KMS-11 (cell line): ENCODE measurements around the gene HES7.
A peak's percentile ranks its signal among the peaks of the same experiment; 100 is the strongest.
"Not testable (repeated sequence)": the region's sequence is repeated elsewhere in the genome, so short reads cannot be mapped to it uniquely, and the experiment has no call there.

ENCODE experiments used
- H2AFZ ChIP-seq: fragments of 200-600 bp; sonication (generic); 2 replicates; pipeline ENCODE4 v1.6.1; 2016; ENCODE audit warnings: antibody characterized with exemption, mixed run types, low read depth
- H3K27ac ChIP-seq: fragments of 200-600 bp; sonication (generic); 2 replicates; pipeline ENCODE4 v1.6.1; 2016; ENCODE audit warnings: mild to moderate bottlenecking, mixed run types
- H3K27me3 ChIP-seq: fragments of 200-600 bp; sonication (generic); 2 replicates; pipeline ENCODE4 v1.6.1; 2017; ENCODE audit warnings: mild to moderate bottlenecking, low read depth, mixed run types, moderate library complexity; ENCODE audit not compliant: insufficient read depth
- H3K36me3 ChIP-seq: fragments of 200-600 bp; sonication (generic); 2 replicates; pipeline ENCODE4 v1.6.1; 2017; ENCODE audit warnings: mild to moderate bottlenecking, mixed run types; ENCODE audit not compliant: insufficient read depth
- H3K4me1 ChIP-seq: fragments of 200-600 bp; sonication (generic); 2 replicates; pipeline ENCODE4 v1.6.1; 2016; ENCODE audit warnings: mild to moderate bottlenecking, low read depth, mixed run types; ENCODE audit not compliant: poor library complexity, severe bottlenecking
- H3K4me2 ChIP-seq: fragments of 200-600 bp; sonication (generic); 2 replicates; pipeline ENCODE4 v1.7.0; 2016; ENCODE audit warnings: mild to moderate bottlenecking, mixed run types
- H3K4me3 ChIP-seq: fragments of 200-600 bp; sonication (generic); IDR thresholded peaks from 2 replicates; pipeline ENCODE4 v1.6.1; 2017; ENCODE audit warnings: low read depth, low read length, mixed read lengths; ENCODE audit not compliant: insufficient read depth
- H3K79me2 ChIP-seq: fragments of 200-600 bp; sonication (generic); 2 replicates; pipeline ENCODE4 v1.6.1; 2016; ENCODE audit warnings: low read depth, mixed run types; ENCODE audit not compliant: insufficient read depth
- H3K9ac ChIP-seq: fragments of 200-600 bp; sonication (generic); 2 replicates; pipeline ENCODE4 v1.6.1; 2016; ENCODE audit warnings: mild to moderate bottlenecking, mixed run types
- H4K20me1 ChIP-seq: fragments of 200-600 bp; sonication (generic); 2 replicates; pipeline ENCODE4 v1.6.1; 2016; ENCODE audit warnings: mild to moderate bottlenecking, mixed run types; ENCODE audit not compliant: insufficient read depth
- CTCF ChIP-seq: fragments of 200-600 bp; sonication (generic); conservative IDR thresholded peaks from 2 replicates; pipeline ENCODE4 v1.6.1; 2017; ENCODE audit warnings: low read depth, mild to moderate bottlenecking, antibody characterized with exemption, low read length, moderate library complexity, mixed read lengths

The HES7 gene

DNA sequence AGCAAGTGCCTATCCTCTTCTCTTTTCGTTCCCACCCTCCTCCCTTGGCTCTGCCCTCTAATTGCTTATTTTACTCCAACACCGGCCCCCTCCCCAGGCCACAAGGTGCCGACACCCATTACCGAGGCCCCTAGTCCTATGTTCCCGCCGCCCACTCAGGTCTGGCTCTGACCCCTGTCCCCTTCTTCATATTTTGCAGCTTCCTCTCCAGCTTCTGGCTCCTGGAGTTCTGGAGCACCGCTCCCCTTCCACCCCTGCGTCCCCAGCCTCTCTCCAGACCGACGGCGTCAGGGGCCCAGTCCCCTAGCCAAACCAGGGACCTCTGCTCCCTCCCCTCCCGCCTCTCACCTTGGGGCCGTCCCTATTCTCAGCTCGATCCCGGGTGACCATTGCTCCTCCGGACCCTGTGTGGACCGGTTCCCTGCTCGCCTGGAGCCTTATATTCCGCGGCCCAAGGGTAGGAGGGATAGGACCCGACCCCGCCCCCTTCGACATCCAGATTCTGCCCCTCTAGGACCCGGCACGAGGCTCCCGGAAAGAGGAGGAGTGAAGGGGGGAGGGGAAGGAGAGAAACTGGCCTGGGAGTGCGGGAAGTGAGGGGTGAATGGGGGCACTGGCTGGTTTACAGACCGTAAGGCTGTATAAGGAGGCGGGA is at the start of gene HES7:
HES7 (minus strand) TSS at position 412 of the 655 bp plus-strand sequence; CDS start at position 390, 22 bp downstream.
- Histone ChIP-seq H3K79me2 (no peaks in the 10 kb centered on the region), H3K4me1 (no peaks in the 10 kb centered on the region), H3K27ac (no peak within 1 kb of the TSS), H4K20me1 (no peaks in the 10 kb centered on the region), H3K36me3 (no peaks in the 10 kb centered on the region), H2AFZ (peak within 1 kb of the TSS; percentile 30; the same call in 1 of the 2 replicates), H3K4me2 (peak within 1 kb of the TSS; percentile 48; the same call in 1 of the 2 replicates), H3K27me3 (no peaks in the 10 kb centered on the region), H3K9ac (no peak within 1 kb of the TSS), H3K4me3 (no peak within 1 kb of the TSS)
- no peak for TF ChIP-seq CTCF

GRCh38 chr17:8173056-8173870 is 49.4 kb upstream of the HES7 start:
- Histone ChIP-seq H3K4me2 (peak overlapping the region; percentile 21; the same call in 1 of the 2 replicates), H3K36me3 (no peaks in the 10 kb centered on the region), H3K79me2 (no peaks in the 10 kb centered on the region), H3K27ac (peak overlapping the region; percentile 51; the same call in 1 of the 2 replicates), H3K4me1 (no peaks in the 10 kb centered on the region), H2AFZ (no peak overlapping the region; the same call in 1 of the 2 replicates), H3K4me3 (no peak overlapping the region), H3K27me3 (no peaks in the 10 kb centered on the region), H4K20me1 (no peaks in the 10 kb centered on the region), H3K9ac (no peak overlapping the region)
- no peak for TF ChIP-seq CTCF

DNA sequence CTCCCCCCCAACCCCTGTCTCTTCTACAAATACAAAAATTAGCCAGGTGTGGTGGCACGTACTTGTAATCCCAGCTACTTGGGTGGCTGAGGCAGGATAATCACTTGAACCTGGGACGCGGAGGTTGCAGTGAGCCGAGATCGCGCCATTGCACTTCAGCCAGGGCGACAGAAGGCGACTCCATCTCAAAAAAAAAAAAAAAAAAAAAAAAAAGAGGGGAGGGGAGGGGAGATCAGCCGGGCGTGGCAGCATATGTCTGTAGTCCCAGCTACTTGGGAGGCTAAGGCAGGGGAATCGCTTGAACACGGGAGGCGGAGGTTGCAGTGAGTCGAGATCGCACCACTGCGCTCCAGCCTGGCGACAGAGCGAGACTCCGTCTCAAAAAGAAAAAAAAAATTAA is 46.3 kb upstream of the HES7 start:
- not testable (repeated sequence) for H3K27ac ChIP-seq, H3K79me2 ChIP-seq, H3K4me2 ChIP-seq, H3K36me3 ChIP-seq, H3K9ac ChIP-seq, H3K27me3 ChIP-seq, H3K4me3 ChIP-seq, H2AFZ ChIP-seq, H4K20me1 ChIP-seq, H3K4me1 ChIP-seq

DNA sequence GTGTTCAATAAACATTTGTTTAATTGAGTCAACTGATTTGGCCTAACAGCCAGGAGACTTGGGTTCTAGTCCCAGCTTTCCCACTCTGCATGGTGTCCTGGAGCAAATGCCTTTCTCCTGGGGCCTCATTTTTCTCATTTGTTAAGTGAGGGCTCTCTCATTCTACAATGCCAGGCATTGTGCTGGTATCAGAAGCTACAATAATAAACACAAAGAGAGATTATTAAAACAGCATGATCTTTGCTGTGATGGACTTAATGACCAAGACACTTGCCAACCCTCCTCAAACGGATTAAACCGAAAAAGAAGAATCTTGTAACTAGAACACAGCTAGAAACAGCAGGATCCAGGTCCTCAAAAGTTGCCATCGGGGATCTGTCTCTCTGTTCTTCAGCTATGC is 43.6 kb upstream of the HES7 start:
- H3K4me2 ChIP-seq, result no peak overlapping the region
- H3K27ac ChIP-seq, result no peak overlapping the region
- no peaks in the 10 kb centered on the region for H4K20me1 ChIP-seq
- H3K9ac ChIP-seq, result no peak overlapping the region
- H2AFZ ChIP-seq, result no peak overlapping the region
- no peaks in the 10 kb centered on the region for H3K4me1 ChIP-seq
- TF ChIP-seq CTCF, result no peak
- H3K79me2 ChIP-seq, result no peaks in the 10 kb centered on the region
- H3K27me3 ChIP-seq, result no peaks in the 10 kb centered on the region
- no peak overlapping the region for H3K4me3 ChIP-seq
- no peaks in the 10 kb centered on the region for H3K36me3 ChIP-seq
